ENCODE data around the gene GPR176. TPM values are rescaled to one million over a fixed set of nuclear protein-coding genes. Genes with fewer than 3 reads are reported as not detected.

The GPR176 gene
- polyA plus RNA-seq, 1 donor from 2014 or later = 8.3 TPM

- Histone ChIP-seq H3K79me2 (replicated peaks; ENCODE audit: insufficient read depth, low read length) (no peaks in the 10 kb centered on the region), H3K4me2 (ENCODE audit: low read length) (no peak overlapping the region), H3K4me3 (ENCODE audit: low read length) (no peak overlapping the region), H3K27ac (ENCODE audit: low read length) (no peak overlapping the region), H3K9me2 (ENCODE audit: insufficient read depth, low read length) (no peaks in the 10 kb centered on the region), H3K9me3 (ENCODE audit: low read length) (no peaks in the 10 kb centered on the region), H3K9ac (ENCODE audit: low read length) (no peak overlapping the region), H2AFZ (ENCODE audit: low read depth, low read length) (no peak overlapping the region), H3K27me3 (ENCODE audit: insufficient read depth, low read depth, low read length) (no peaks in the 10 kb centered on the region), H4K20me1 (ENCODE audit: insufficient read depth) (no peaks in the 10 kb centered on the region), H3F3A (ENCODE audit: insufficient read depth, low read length, poor library complexity, severe bottlenecking) (no peaks in the 10 kb centered on the region), H3K36me3 (ENCODE audit: insufficient read depth, low read length) (no peaks in the 10 kb centered on the region)
- TF ChIP-seq MXI1 (conservative IDR thresholded peaks at IDR 0.05; ENCODE audit: poor library complexity, severe bottlenecking) (no peak), SMC3 (conservative IDR thresholded peaks at IDR 0.05; ENCODE audit: poor library complexity) (no peak), POLR2AphosphoS5 (IDR thresholded peaks at IDR 0.05) (no peak), TAF1 (IDR thresholded peaks at IDR 0.05; ENCODE audit: low read depth) (no peak), REST (IDR thresholded peaks at IDR 0.05; ENCODE audit: borderline replicate concordance) (no peak), EZH2 (IDR thresholded peaks at IDR 0.05; ENCODE audit: borderline replicate concordance, insufficient read depth, low read length, poor library complexity, severe bottlenecking) (no peak), RAD21 (conservative IDR thresholded peaks at IDR 0.05) (no peak), EP300 (conservative IDR thresholded peaks at IDR 0.05; ENCODE audit: poor library complexity, severe bottlenecking) (no peak)
- TF ChIP-seq, protein P1, sequence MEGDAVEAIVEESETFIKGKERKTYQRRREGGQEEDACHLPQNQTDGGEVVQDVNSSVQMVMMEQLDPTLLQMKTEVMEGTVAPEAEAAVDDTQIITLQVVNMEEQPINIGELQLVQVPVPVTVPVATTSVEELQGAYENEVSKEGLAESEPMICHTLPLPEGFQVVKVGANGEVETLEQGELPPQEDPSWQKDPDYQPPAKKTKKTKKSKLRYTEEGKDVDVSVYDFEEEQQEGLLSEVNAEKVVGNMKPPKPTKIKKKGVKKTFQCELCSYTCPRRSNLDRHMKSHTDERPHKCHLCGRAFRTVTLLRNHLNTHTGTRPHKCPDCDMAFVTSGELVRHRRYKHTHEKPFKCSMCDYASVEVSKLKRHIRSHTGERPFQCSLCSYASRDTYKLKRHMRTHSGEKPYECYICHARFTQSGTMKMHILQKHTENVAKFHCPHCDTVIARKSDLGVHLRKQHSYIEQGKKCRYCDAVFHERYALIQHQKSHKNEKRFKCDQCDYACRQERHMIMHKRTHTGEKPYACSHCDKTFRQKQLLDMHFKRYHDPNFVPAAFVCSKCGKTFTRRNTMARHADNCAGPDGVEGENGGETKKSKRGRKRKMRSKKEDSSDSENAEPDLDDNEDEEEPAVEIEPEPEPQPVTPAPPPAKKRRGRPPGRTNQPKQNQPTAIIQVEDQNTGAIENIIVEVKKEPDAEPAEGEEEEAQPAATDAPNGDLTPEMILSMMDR (IDR thresholded peaks at IDR 0.05; ENCODE audit: poor library complexity, severe bottlenecking) = no peak
These were observed 50.8 kb downstream of the GPR176 start for GRCh38 chr15:39869254-39869653.

- Histone ChIP-seq H3K9me3 (ENCODE audit: low read length) (no peaks in the 10 kb centered on the region), H3K36me3 (ENCODE audit: insufficient read depth, low read length) (no peaks in the 10 kb centered on the region), H3K79me2 (replicated peaks; ENCODE audit: insufficient read depth, low read length) (no peaks in the 10 kb centered on the region), H2AFZ (ENCODE audit: low read depth, low read length) (no peak overlapping the region), H4K20me1 (ENCODE audit: insufficient read depth) (no peaks in the 10 kb centered on the region), H3K4me3 (ENCODE audit: low read length) (no peak overlapping the region), H3K27me3 (ENCODE audit: insufficient read depth, low read depth, low read length) (no peaks in the 10 kb centered on the region), H3K9ac (ENCODE audit: low read length) (no peak overlapping the region), H3F3A (ENCODE audit: insufficient read depth, low read length, poor library complexity, severe bottlenecking) (no peaks in the 10 kb centered on the region), H3K9me2 (ENCODE audit: insufficient read depth, low read length) (no peaks in the 10 kb centered on the region), H3K27ac (ENCODE audit: low read length) (no peak overlapping the region), H3K4me2 (ENCODE audit: low read length) (no peak overlapping the region)
- TF ChIP-seq POLR2AphosphoS5 (IDR thresholded peaks at IDR 0.05) (no peak), EZH2 (IDR thresholded peaks at IDR 0.05; ENCODE audit: borderline replicate concordance, insufficient read depth, low read length, poor library complexity, severe bottlenecking) (no peak), TAF1 (IDR thresholded peaks at IDR 0.05; ENCODE audit: low read depth) (no peak), REST (IDR thresholded peaks at IDR 0.05; ENCODE audit: borderline replicate concordance) (no peak), EP300 (conservative IDR thresholded peaks at IDR 0.05; ENCODE audit: poor library complexity, severe bottlenecking) (no peak)
- TF ChIP-seq, protein P1 (IDR thresholded peaks at IDR 0.05; ENCODE audit: poor library complexity, severe bottlenecking) = no peak
These were observed 51.7 kb downstream of the GPR176 start for GRCh38 chr15:39868396-39868795.
